Lower leg skin (tissue), 3 donors: ENCODE results near the gene RUNX1.

Experiments used
- POLR2A ChIP-seq, 2 donors: fragments of 450-650 bp; IDR thresholded peaks; one replicate each; pipeline ENCODE4 v1.6.1; 2016 to 2017; ENCODE audit warnings: antibody characterized with exemption in 2 of 2, mild to moderate bottlenecking in 1 of 2, moderate library complexity in 1 of 2
- TF ChIP-seq, protein P1 (sequence below), 3 donors: fragments of 450-650 bp; IDR thresholded peaks; one replicate each; pipeline ENCODE4 v1.5.1; 2016; ENCODE audit warnings: antibody characterized with exemption in 3 of 3, mild to moderate bottlenecking in 3 of 3, moderate library complexity in 2 of 3

DNA sequence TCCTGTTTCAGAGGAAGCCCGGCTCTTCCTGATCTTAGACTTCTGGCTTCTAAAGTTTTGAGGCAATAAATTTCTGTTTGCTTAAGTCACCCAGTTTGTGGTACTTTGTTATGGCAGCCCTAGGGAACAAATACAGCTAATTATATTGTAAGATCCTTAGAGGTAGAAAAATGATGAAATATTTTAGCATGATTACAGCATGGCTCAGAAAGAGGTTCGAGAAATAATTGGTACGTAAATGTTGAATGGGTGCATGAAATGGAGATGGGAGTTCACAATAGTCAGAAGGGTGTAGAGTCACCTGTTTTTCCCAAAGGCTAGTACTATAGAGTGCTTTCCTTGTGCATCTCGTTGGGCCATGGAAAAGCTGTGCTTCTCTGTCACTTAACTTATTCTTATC is 123.5 kb downstream of the RUNX1 start:
- TF ChIP-seq POLR2A (IDR thresholded peaks at IDR 0.05): no peak
- TF ChIP-seq, protein P1, sequence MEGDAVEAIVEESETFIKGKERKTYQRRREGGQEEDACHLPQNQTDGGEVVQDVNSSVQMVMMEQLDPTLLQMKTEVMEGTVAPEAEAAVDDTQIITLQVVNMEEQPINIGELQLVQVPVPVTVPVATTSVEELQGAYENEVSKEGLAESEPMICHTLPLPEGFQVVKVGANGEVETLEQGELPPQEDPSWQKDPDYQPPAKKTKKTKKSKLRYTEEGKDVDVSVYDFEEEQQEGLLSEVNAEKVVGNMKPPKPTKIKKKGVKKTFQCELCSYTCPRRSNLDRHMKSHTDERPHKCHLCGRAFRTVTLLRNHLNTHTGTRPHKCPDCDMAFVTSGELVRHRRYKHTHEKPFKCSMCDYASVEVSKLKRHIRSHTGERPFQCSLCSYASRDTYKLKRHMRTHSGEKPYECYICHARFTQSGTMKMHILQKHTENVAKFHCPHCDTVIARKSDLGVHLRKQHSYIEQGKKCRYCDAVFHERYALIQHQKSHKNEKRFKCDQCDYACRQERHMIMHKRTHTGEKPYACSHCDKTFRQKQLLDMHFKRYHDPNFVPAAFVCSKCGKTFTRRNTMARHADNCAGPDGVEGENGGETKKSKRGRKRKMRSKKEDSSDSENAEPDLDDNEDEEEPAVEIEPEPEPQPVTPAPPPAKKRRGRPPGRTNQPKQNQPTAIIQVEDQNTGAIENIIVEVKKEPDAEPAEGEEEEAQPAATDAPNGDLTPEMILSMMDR (IDR thresholded peaks at IDR 0.05): no peak
